LNCAP (cell line): ENCODE results near the gene LCLAT1.

Experiments used
- TF ChIP-seq, protein P1 (sequence below): fragments of 450-650 bp; IDR thresholded peaks from 2 replicates; pipeline ENCODE4 v1.5.1; 2017; ENCODE audit warnings: mild to moderate bottlenecking

LCLAT1 gene

DNA sequence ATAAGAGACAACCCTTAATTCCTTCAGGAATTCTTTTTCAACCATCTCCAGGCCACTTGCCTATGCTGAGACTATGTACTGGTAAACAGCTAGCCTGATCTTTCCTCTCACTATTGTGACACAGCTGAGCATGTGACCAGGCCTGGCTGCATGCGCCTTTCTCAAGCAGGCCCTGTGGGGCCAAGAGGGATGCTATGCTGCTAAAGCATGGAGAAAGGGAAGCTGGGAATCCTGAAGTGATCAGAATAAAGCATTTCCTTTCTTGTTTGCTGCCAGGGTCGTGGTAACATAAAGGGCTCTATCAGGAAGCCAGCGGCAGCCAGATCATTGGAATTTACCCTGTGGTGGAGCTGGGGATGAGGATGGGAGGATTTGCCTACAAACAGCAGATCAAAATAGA is 29.8 kb upstream of the LCLAT1 start:
- TF ChIP-seq, protein P1, sequence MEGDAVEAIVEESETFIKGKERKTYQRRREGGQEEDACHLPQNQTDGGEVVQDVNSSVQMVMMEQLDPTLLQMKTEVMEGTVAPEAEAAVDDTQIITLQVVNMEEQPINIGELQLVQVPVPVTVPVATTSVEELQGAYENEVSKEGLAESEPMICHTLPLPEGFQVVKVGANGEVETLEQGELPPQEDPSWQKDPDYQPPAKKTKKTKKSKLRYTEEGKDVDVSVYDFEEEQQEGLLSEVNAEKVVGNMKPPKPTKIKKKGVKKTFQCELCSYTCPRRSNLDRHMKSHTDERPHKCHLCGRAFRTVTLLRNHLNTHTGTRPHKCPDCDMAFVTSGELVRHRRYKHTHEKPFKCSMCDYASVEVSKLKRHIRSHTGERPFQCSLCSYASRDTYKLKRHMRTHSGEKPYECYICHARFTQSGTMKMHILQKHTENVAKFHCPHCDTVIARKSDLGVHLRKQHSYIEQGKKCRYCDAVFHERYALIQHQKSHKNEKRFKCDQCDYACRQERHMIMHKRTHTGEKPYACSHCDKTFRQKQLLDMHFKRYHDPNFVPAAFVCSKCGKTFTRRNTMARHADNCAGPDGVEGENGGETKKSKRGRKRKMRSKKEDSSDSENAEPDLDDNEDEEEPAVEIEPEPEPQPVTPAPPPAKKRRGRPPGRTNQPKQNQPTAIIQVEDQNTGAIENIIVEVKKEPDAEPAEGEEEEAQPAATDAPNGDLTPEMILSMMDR = no peak

DNA sequence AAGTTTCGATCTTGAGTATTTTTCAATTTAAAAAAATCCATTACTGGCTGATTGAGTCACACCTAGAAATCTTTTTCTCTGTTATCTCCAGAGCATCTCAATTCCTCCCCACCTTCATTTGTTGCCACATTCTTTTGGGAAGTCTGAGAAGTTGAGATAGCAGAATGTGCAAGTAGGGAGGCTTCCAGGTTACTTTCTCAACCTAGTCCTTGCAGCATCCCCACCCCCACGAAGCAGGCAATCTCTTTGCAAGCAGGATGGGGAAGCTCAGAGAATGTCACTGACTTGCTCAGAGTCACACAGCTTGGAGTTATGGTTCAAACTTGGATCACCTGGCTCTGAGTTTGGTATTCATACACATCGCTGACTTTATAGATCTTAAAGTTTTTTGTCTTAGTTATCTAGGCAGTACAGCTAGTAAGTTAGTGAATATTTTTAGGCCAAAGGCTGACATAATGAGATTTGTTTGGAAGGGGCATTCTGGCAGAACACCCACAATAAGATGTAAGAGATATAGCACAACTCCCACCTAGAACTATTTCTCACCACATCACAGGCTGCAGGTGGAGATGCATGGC is 25.9 kb upstream of the LCLAT1 start:
- TF ChIP-seq, protein P1 = no peak

DNA sequence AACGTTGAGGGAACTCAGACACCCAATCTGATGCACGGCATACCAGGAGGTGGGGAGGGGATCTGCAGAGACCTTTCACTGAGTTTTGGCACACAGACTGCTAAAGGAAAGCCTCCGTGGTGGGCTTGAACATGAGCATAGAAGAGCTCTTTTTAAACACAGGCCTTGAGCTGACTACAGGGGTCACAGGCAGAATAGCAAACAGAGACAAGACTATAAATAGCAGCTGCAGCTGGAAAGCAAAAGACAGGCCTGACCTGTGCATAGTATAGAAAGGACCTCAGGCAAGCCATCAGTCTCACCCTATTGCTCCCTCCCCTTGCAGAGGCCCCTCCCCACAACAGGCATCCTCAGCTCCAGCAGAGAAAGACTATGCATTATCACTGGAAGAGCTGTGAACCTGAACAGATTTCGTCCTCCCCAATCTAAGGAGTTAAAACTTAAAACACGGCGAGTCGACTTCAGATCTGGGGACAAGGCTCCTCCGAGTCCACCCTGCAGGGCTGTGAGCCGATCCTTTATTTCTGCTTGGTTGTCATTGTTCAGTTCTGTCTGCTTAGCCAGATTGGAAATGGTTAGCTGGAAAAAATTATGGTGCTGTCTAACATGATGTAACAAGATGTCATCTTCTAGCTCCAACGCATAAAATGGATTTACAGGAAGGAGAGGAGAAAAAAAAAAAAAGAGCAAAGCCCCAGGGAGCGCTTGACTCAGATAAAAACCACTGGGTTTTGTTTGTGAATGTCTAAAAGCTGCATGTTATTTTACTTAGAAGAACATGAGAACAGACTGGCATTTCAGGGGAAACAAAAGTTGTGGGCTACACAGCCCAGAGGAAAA is 25.2 kb upstream of the LCLAT1 start:
- TF ChIP-seq, protein P1 = no peak

DNA sequence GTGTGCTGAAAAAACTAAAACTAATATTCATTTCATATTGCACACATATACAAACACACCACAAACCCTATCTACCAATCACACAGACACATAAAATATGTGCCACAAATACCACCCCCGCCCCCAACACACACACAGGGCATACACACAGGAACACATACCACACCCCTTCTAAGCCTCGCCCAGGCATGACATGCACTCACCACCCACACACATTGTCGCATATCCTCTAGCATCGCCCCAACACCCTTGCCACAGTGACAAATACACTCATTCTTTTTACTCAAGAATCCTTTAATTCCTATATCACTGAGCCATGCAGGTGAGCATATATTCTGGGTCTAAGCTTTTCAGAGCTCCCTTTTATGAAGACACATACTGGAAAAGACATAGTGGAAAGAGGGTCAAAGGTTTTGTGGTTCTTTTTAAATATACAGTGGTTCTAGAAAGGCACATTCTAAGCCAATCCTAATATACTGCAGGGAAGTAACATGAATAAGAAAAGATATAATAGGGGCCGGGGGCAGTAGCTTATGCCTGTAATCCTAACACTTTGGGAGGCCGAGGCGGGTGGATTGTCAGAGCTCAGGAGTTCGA is 24.5 kb upstream of the LCLAT1 start:
- TF ChIP-seq, protein P1 = no peak

DNA sequence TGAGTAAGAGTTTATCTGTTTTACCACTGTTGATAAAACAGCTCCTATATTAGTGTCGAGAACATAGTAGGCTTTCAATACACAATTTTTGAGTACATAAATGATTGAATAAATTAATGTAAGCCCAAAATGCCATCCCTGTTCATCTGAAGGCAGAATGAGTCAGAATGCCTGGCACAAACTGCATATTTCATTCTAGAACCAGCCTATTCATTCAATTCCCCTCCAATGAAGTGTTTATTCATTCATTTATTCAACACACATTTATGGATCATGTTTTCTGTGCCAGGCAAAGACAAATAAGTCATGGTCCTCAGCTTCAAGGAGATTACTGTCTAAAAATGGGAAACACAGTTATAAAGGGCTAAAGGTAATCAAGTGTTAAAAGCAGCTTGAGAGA is 22.8 kb upstream of the LCLAT1 start:
- TF ChIP-seq, protein P1 = no peak

DNA sequence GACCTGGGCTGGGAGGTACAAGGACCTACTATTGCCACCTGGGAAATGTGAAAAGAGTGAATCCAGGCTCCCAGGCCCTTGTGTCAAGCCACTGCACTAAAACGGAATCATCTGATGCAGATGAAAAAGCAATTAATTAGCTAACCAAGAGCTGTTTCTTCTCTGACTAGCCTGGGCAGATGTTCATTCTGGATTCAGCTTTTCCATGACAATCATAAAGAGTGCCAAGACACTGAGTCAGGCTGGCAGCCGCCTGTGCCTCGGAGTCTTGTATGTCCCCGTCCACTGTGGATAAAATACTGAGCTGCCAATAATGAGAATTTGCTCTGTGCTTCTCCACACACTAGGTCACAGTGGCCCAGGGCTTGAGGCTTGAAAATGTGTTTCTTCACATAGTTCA is 21.7 kb upstream of the LCLAT1 start:
- TF ChIP-seq, protein P1 = no peak

DNA sequence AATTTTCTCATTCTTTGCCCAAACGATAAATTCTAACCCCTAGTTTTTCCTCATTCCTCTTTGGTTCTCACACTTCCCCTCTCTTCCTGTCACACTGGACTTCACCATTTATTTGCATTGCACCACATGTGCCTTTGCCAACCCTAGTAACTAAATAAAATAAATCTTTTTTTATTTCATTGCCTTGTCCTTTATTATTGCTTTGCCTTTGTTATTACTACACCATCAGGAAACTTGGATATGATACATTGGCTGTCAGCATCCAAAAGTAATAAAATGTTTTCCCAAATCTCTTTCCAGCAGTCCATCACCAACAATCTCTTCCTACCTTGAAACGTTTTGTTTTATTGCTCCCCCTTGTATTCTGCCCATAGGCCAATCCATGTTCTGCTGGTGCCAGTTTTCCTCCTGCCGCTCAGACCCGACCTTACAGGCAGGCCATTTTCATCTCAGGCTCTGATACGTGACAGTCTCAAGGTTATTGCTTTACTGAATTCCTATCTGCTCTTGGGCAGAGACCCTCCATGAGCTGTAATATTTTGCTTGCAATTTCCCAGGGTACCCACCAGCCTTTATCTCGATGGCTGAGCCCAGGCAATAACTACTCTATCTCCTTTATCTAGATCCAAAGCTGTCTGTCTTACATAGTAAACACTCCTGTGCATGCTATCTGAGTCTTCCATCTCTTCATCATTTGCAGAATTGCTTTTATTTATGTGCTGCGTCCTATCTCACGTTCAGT is 19.3 kb upstream of the LCLAT1 start:
- TF ChIP-seq, protein P1 = no peak
